Skeletal muscle satellite cell (primary cell): ENCODE data around the gene ICE1.
A peak's percentile ranks its signal among the peaks of the same experiment; 100 is the strongest.
"Not testable (repeated sequence)": the region's sequence is repeated elsewhere in the genome, so short reads cannot be mapped to it uniquely, and the experiment has no call there.

Source experiments
- H3K27me3 ChIP-seq: 2 replicates; pipeline ENCODE4 v1.7.0; 2013; ENCODE audit warnings: low read length; ENCODE audit not compliant: control insufficient read depth, insufficient read depth
- H3K36me3 ChIP-seq: 2 replicates; pipeline ENCODE4 v1.7.0; 2013; ENCODE audit warnings: mild to moderate bottlenecking, control low read depth, low read length; ENCODE audit not compliant: insufficient read depth
- H3K4me1 ChIP-seq: 2 replicates; pipeline ENCODE4 v1.7.0; 2013; ENCODE audit warnings: low read length; ENCODE audit not compliant: control insufficient read depth, insufficient read depth
- H3K4me2 ChIP-seq: 2 replicates; pipeline ENCODE4 v1.7.0; 2013; ENCODE audit warnings: mild to moderate bottlenecking, low read length
- H3K4me3 ChIP-seq: 2 replicates; pipeline ENCODE4 v1.7.0; 2013; ENCODE audit warnings: low read length
- H3K9ac ChIP-seq: 2 replicates; pipeline ENCODE4 v1.7.0; 2013; ENCODE audit warnings: mild to moderate bottlenecking, low read depth, low read length, moderate library complexity
- H3K9me3 ChIP-seq: replicated peaks from 2 replicates; pipeline ENCODE4 v1.7.0; 2013; ENCODE audit warnings: mild to moderate bottlenecking, control low read depth, low read length

Gene ICE1

DNA sequence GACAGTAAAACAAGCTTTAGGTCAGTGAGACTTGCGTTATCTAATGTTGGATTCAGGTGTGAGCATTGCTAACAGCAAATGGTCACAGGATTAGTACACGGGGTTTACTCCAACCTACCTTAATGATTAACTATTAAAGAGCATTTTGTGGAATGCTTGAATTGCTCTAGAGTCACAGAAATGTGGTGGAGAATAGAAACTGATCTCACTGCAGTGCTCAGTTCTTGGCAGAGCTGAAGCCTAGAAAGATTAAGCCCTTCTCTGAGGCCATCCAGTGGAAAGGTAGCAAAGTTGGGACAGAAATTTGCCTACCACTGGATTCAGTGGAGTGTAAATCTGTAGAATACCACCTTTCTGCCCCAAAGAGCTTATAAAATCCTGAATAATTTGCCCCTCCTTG, 60.9 kb downstream of the ICE1 start:
- Histone ChIP-seq H3K4me3 (no peak overlapping the region), H3K9me3 (no peaks in the 10 kb centered on the region), H3K9ac (no peak overlapping the region), H3K4me2 (no peak overlapping the region), H3K4me1 (peaks cover 7% of the 10 kb centered on the region), H3K27me3 (no peaks in the 10 kb centered on the region), H3K36me3 (no peaks in the 10 kb centered on the region)

DNA sequence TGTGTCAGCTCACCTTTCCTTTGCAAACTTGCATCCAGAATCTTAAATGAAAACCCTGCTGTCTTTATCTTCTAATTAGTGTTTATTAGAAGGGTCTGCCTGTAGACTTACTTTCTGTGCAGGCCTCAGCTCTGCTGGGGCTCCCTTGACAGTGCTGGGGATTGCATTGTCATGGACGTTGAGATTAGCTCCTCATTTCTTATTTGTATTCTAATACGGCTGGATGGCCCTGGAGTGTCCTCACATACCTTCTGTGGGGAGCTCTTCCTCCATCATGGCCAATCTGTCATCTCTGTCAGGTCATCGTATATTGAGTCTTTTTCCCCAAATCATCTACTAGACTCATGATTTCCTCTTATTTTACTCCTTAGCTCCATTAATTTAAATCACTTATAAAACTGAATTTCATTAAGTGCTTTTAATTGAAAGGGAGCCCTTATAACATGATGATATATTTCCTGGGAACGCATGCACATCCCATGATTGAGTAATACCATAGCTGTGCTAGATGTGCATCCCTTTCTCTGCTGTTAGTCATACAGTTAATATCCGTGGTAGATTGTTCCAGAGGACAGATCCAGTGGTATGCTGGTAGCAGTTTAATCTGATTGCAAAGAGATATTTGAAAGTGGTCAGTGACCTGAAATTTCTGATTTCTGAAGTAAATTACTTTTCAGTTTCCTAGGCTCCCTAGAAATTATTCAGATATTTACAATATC, 61.6 kb downstream of the ICE1 start:
- Histone ChIP-seq H3K9me3 (no peaks in the 10 kb centered on the region), H3K36me3 (peaks cover 1% of the 10 kb centered on the region), H3K4me1 (peaks cover 7% of the 10 kb centered on the region), H3K4me3 (no peak overlapping the region), H3K4me2 (no peak overlapping the region), H3K9ac (no peak overlapping the region), H3K27me3 (no peaks in the 10 kb centered on the region)

- Histone ChIP-seq H3K4me3 (no peak overlapping the region), H3K9me3 (no peaks in the 10 kb centered on the region), H3K4me1 (peaks cover 7% of the 10 kb centered on the region), H3K36me3 (peaks cover 12% of the 10 kb centered on the region), H3K27me3 (no peaks in the 10 kb centered on the region), H3K9ac (no peak overlapping the region), H3K4me2 (no peak overlapping the region)
These were observed 63.6 kb downstream of the ICE1 start for GRCh38 chr5:5486122-5486521.

- Histone ChIP-seq H3K9ac (no peak overlapping the region), H3K4me1 (peaks cover 7% of the 10 kb centered on the region), H3K36me3 (peaks cover 12% of the 10 kb centered on the region), H3K27me3 (no peaks in the 10 kb centered on the region), H3K4me2 (no peak overlapping the region), H3K9me3 (no peaks in the 10 kb centered on the region), H3K4me3 (no peak overlapping the region)
These were observed 65.3 kb downstream of the ICE1 start for GRCh38 chr5:5487585-5488360.

DNA sequence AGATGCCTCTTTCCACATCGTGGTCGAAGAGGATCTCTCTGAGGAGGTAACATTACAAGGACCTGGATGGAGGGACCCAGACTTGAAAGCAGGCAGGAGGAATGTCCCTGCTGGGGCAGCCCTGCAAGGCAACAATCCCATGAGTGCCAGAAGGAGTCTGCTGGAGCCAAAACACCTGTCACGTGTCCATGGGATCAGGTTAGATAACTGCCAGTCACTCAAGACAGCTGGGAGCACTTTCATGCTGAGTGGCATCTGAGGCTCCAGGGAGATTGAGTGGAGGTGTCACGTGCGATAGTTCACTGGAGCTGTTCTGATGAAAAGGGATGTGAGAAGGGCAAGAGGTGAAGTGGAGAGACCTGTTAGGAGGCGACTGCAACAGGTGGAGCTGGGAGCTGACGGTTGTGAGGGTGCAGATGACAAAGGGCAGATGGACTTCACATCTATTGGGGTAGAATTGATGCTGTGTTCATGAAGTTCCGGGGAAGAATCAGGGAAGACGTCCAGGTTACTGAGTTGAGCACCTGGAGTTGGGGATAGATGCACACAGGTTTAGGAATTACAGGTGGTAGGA, 68.4 kb downstream of the ICE1 start:
- H3K4me3 ChIP-seq = no peak overlapping the region
- H3K4me1 ChIP-seq = peaks cover 14% of the 10 kb centered on the region
- H3K27me3 ChIP-seq = peaks cover 10% of the 10 kb centered on the region
- no peak overlapping the region for H3K4me2 ChIP-seq
- H3K36me3 ChIP-seq = peaks cover 12% of the 10 kb centered on the region
- H3K9ac ChIP-seq = no peak overlapping the region
- H3K9me3 ChIP-seq = no peaks in the 10 kb centered on the region

DNA sequence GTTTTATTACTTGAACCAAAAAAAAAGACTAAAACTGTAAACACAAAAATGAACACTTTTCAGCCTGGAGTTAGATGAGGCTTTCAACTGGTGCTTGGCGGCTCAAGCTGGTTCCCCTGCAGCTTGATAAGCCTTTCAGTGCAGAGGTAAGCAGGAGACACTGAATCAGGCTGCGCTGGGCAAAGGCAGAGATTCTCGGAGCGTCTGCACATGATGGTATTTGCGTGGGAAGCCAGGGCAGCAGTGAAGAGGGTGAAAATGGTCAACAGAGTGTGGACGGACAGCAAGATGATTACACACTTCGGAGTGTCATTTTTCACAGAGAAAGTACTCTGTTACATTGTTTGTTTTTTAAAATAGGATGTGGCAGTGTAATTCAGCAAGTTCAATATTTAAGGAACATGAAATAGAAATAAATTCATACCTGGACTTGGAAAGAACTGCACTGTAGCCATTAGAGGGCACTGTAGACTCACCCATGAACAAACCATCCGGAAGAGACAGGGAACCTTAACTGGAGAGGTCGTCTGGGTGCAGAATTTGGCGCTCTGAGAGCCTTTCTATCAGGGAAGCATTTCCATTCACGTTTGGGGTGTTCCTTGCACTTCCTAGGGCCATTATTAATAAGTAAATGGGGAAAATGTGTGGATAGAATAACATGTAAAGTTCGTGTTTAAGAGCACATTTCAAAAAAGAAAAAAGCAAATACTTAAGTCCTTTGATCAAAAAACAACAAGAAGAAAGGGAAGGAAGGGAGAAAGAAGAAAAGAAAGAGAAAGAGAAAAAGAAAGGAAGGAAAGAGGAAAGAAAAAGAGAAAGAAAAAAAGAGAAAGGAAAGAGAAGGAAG, 69.8 kb downstream of the ICE1 start:
- Histone ChIP-seq H3K4me1 (peaks cover 13% of the 10 kb centered on the region), H3K4me3 (no peak overlapping the region), H3K4me2 (no peak overlapping the region), H3K9ac (no peak overlapping the region), H3K27me3 (peaks cover 16% of the 10 kb centered on the region), H3K9me3 (no peaks in the 10 kb centered on the region), H3K36me3 (peaks cover 12% of the 10 kb centered on the region)

GRCh38 chr5:5492934-5493271, 70.4 kb downstream of the ICE1 start:
- not testable (repeated sequence) for H3K9me3 ChIP-seq, H3K4me2 ChIP-seq, H3K9ac ChIP-seq, H3K4me1 ChIP-seq, H3K4me3 ChIP-seq
- Histone ChIP-seq H3K27me3 (peaks cover 16% of the 10 kb centered on the region), H3K36me3 (peaks cover 12% of the 10 kb centered on the region)

GRCh38 chr5:5494489-5495402, 72.3 kb downstream of the ICE1 start:
- no peaks in the 10 kb centered on the region for H3K9me3 ChIP-seq
- H3K36me3 ChIP-seq = peaks cover 4% of the 10 kb centered on the region
- peak overlapping the region; percentile 64 for H3K4me2 ChIP-seq
- peaks cover 23% of the 10 kb centered on the region for H3K27me3 ChIP-seq
- H3K4me1 ChIP-seq = peaks cover 7% of the 10 kb centered on the region
- H3K9ac ChIP-seq = no peak overlapping the region
- peak overlapping the region; percentile 38 for H3K4me3 ChIP-seq

DNA sequence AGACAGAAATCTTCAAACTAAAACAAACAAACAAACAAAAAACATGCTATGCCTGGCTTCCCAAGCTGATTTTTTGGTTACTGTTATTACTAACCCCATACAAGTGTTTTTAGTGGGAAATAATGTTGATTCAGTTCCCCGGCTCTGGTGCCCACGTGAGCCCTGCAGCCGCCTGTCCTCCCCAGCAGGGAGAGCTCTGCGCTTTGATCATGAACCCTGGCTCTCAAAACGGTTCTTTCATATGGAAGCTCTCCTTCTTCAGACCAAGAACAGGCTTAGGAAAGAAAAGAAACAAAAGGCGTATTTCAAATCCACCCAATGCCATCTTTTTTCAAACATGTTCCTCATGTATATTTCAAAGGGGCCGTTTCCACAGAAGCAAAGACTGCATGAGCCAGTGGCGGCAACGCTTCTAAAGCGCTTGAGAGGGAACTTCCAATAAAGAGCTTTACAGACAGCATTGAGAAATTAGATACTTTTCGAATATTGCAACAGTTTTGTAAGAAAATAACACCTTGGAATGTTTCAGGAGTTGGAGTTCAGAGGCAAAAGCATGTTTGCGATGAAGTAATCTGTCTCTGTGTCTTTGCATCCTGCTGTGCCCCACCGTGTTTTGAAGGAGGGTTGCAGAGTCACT, 74.8 kb downstream of the ICE1 start:
- Histone ChIP-seq H3K4me3 (no peak overlapping the region), H3K4me1 (peaks cover 7% of the 10 kb centered on the region), H3K9ac (no peak overlapping the region), H3K27me3 (peaks cover 27% of the 10 kb centered on the region), H3K36me3 (no peaks in the 10 kb centered on the region), H3K9me3 (no peaks in the 10 kb centered on the region), H3K4me2 (no peak overlapping the region)

GRCh38 chr5:5499442-5499841, 77.0 kb downstream of the ICE1 start:
- no peak overlapping the region for H3K4me3 ChIP-seq
- H3K9ac ChIP-seq = no peak overlapping the region
- H3K4me1 ChIP-seq = no peaks in the 10 kb centered on the region

More at GRCh38 chr5:5499442-5499841, 77.0 kb downstream of the ICE1 start:
- no peaks in the 10 kb centered on the region for H3K36me3 ChIP-seq
- H3K9me3 ChIP-seq = no peaks in the 10 kb centered on the region
- H3K27me3 ChIP-seq = peaks cover 23% of the 10 kb centered on the region
- H3K4me2 ChIP-seq = no peak overlapping the region
